Endothelial cell of umbilical vein (primary cell): ENCODE results near the gene SLC30A7. TPM values are rescaled to one million over a fixed set of nuclear protein-coding genes. Genes with fewer than 3 reads are reported as not detected.

Experiments
- BruUV-seq: library from RNA; stranded (reverse); fragments of 400-500 nt; replicated peaks from 2 replicates; lab custom pipeline; 2021; lab: Mats Ljungman, UMichigan
- CTCF ChIA-PET: fragments of 300-600, 350-600 bp; sonication (Branson Sonifier 250); formaldehyde crosslinking; loops from one replicate; lab custom pipeline; 2021; ENCODE audit warnings: antibody characterized with exemption, inconsistent platforms; lab: Charles Lee
- POLR2A ChIA-PET: fragments of 300-600, 350-600 bp; sonication (Branson Sonifier 250); formaldehyde crosslinking; loops from one replicate; lab custom pipeline; 2021; ENCODE audit warnings: antibody characterized with exemption, inconsistent platforms; lab: Charles Lee
- DNase-seq: peaks from one replicate; pipeline ENCODE4 v3.0.0-alpha.2; 2011; ENCODE audit warnings: low read depth, low spot score
- FAIRE-seq: peaks from 2 replicates; lab custom pipeline; 2011; peaks lifted over from hg19 to GRCh38; lab: Jason Lieb, UNC
- H2AFZ ChIP-seq: 2 replicates; pipeline ENCODE4 v1.6.0; 2012; ENCODE audit warnings: low read depth, low read length, control low read depth, inconsistent platforms
- H3K27ac ChIP-seq: 2 replicates; pipeline ENCODE4 v1.5.1; 2011; ENCODE audit warnings: low read depth, mild to moderate bottlenecking, control low read depth, low read length, moderate library complexity; ENCODE audit not compliant: insufficient read depth
- H3K27me3 ChIP-seq, 2 experiments: 2 replicates each; pipeline versions ENCODE4 v1.6.0 to v1.6.1; 2011; ENCODE audit warnings: low read length in 2 of 2, mixed read lengths in 1 of 2; ENCODE audit not compliant: control insufficient read depth in 2 of 2, insufficient read depth in 2 of 2
- H3K36me3 ChIP-seq, 2 experiments: 2 replicates in 1 of 2; 3 replicates in 1 of 2; pipeline ENCODE4 v1.5.1; 2011; ENCODE audit warnings: low read length in 2 of 2, mild to moderate bottlenecking in 1 of 2, moderate library complexity in 1 of 2; ENCODE audit not compliant: control insufficient read depth in 2 of 2, insufficient read depth in 2 of 2; ENCODE audit errors: extremely low read depth in 1 of 2
- H3K4me1 ChIP-seq: 3 replicates; pipeline ENCODE4 v1.5.1; 2011; ENCODE audit warnings: mild to moderate bottlenecking, low read length; ENCODE audit not compliant: control insufficient read depth, insufficient read depth; ENCODE audit errors: extremely low read depth
- H3K4me2 ChIP-seq: 2 replicates; pipeline ENCODE4 v1.6.1; 2011; ENCODE audit warnings: low read length, control low read depth, mixed read lengths; ENCODE audit not compliant: insufficient read depth
- H3K4me3 ChIP-seq, 3 experiments: fragments of 200-600 bp in 1 of 3; sonication (generic), shearing (Covaris generic) in 1 of 3; replicated peaks in 1 of 3; 2 replicates each; pipeline ENCODE4 v1.5.1; 2011 to 2016; ENCODE audit warnings: control low read depth in 3 of 3, low read length in 3 of 3, mild to moderate bottlenecking in 2 of 3, inconsistent platforms in 1 of 3, low read depth in 1 of 3, moderate library complexity in 1 of 3; ENCODE audit not compliant: insufficient read depth in 1 of 3
- H3K79me2 ChIP-seq: 2 replicates; pipeline ENCODE4 v1.6.0; 2012; ENCODE audit warnings: low read length, inconsistent platforms; ENCODE audit not compliant: control insufficient read depth, insufficient read depth
- H3K9ac ChIP-seq: replicated peaks from 2 replicates; pipeline ENCODE3; 2011; ENCODE audit warnings: low read length, control low read depth; ENCODE audit not compliant: insufficient read depth; ENCODE audit errors: extremely low read depth
- H3K9me1 ChIP-seq: replicated peaks from 3 replicates; pipeline ENCODE4 v1.6.0; 2011; ENCODE audit warnings: mild to moderate bottlenecking, low read length; ENCODE audit not compliant: control insufficient read depth, insufficient read depth; ENCODE audit errors: extremely low read depth
- H3K9me3 ChIP-seq: replicated peaks from 2 replicates; pipeline ENCODE4 v1.5.1; 2012; ENCODE audit warnings: low read length, inconsistent platforms; ENCODE audit not compliant: control insufficient read depth, insufficient read depth
- H4K20me1 ChIP-seq: replicated peaks from 2 replicates; pipeline ENCODE3; 2011; ENCODE audit warnings: mild to moderate bottlenecking, low read length; ENCODE audit not compliant: control insufficient read depth, insufficient read depth; ENCODE audit errors: extremely low read depth
- EZH2 ChIP-seq: IDR thresholded peaks from 2 replicates; pipeline ENCODE4 v1.6.1; 2012; ENCODE audit warnings: borderline replicate concordance, low read depth, mild to moderate bottlenecking, moderate library complexity, low read length, inconsistent platforms; ENCODE audit not compliant: severe bottlenecking
- FOS ChIP-seq: IDR thresholded peaks from 2 replicates; pipeline ENCODE4 v1.6.1; 2011; ENCODE audit warnings: mild to moderate bottlenecking, low read length, moderate library complexity, borderline replicate concordance; ENCODE audit not compliant: insufficient read depth
- GATA2 ChIP-seq: IDR thresholded peaks from 2 replicates; pipeline ENCODE4 v1.7.0; 2011; ENCODE audit warnings: low read depth, mild to moderate bottlenecking, moderate library complexity, mixed read lengths, low read length; ENCODE audit not compliant: insufficient read length, insufficient read depth
- JUN ChIP-seq: IDR thresholded peaks from 2 replicates; pipeline ENCODE4 v1.6.1; 2011; ENCODE audit warnings: borderline replicate concordance, low read depth; ENCODE audit not compliant: insufficient read length, insufficient read depth
- MYC ChIP-seq: IDR thresholded peaks from one replicate; pipeline ENCODE4 v1.6.1; 2011; ENCODE audit warnings: mild to moderate bottlenecking, low read depth, low read length
- POLR2A ChIP-seq: IDR thresholded peaks from 2 replicates; pipeline ENCODE4 v1.6.1; 2012; ENCODE audit warnings: low read depth, mild to moderate bottlenecking, control low read depth, low read length
- POLR2AphosphoS5 ChIP-seq: IDR thresholded peaks from 2 replicates; pipeline ENCODE4 v1.6.1; 2012; ENCODE audit warnings: low read depth, mild to moderate bottlenecking, control low read depth, low read length, moderate library complexity; ENCODE audit not compliant: insufficient read depth
- dilution Hi-C: fragments of 300-500 bp; cut with MboI; formaldehyde crosslinking; loops from one replicate; pipeline ENCODE4 v1.15.0; 2019; ENCODE audit warnings: low sequenced_read_pairs; ENCODE audit not compliant: extremely low pct_ligation_motif_present
- intact Hi-C: fragments of 100-400 bp; cut with micrococcal nuclease; formaldehyde crosslinking; loops from one replicate; pipeline ENCODE4 v1.10.0; 2022
- polyA plus RNA-seq, 4 experiments: library from polyadenylated mRNA; depleted of rRNA in 3 of 4; stranded (reverse) in 3 of 4; unstranded in 1 of 4; fragments of >200 nt; gene quantifications; 2 replicates each; pipeline versions ENCODE4 v1.2.1 to v1.2.3, GENCODE V29; 2011 to 2012; ENCODE audit warnings: missing spikeins in 1 of 4
- total RNA-seq: library from RNA; stranded (reverse); gene quantifications from 2 replicates; pipeline ENCODE4 v1.2.3, GENCODE V29; 2021
- TF ChIP-seq, protein P1 (sequence below): IDR thresholded peaks from 2 replicates; pipeline ENCODE4 v1.6.1; 2011; ENCODE audit not compliant: insufficient read depth, insufficient read length
- TF ChIP-seq, protein P2 (sequence below), 2 donors: IDR thresholded peaks; 1 replicate in 1 of 2; 2 replicates in 1 of 2; pipeline ENCODE4 v1.5.1; 2011; ENCODE audit warnings: low read length in 2 of 2, mild to moderate bottlenecking in 2 of 2, moderate library complexity in 2 of 2, control low read depth in 1 of 2, inconsistent platforms in 1 of 2, low read depth in 1 of 2; ENCODE audit not compliant: insufficient read depth in 1 of 2; ENCODE audit errors: extremely low read depth in 1 of 2

SLC30A7 gene
- total and polyA plus RNA-seq, 2 donors (not counting 3 experiments of a cell fraction or from before 2014, with no cell fraction given), result 9.3 to 38.6 TPM

DNA sequence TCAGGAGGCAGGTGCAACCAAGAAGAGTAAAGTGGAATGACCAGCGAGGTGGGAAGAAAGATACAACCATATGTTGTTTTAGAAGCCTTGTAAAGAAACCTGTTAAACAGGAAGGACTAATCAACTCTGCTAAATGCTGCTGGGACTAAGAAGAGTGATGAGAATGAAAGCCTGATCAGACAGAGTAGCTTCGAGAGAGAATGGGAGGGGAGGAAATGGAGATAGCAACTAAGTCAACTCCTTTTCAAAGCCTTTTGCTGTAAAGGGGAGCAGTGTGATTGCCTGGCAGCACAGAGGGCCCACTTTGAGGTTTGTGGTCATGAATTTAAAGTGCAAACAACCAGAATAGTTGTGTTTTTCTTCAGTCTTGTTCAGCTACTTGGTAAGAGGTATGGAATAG, 31.4 kb downstream of the SLC30A7 start:
- BruUV-seq, result no TSS peak
- CTCF ChIA-PET, result no interaction called here
- peaks cover 0 to 8% of the 10 kb centered on the region in 2 experiments for H3K36me3 ChIP-seq

More for the DNA sequence above, 31.4 kb downstream of the SLC30A7 start:
- FAIRE-seq, result no peak
- no peak for DNase-seq
- Histone ChIP-seq H3K9me3 (no peaks in the 10 kb centered on the region), H3K4me1 (peaks cover 9% of the 10 kb centered on the region), H3K4me2 (no peak overlapping the region), H3K27me3 (no peaks in the 10 kb centered on the region), H2AFZ (no peak overlapping the region), H3K79me2 (peaks cover 4% of the 10 kb centered on the region), H3K4me3 (no peak overlapping the region), H3K27ac (no peak overlapping the region), H3K9me1 (no peaks in the 10 kb centered on the region), H3K9ac (no peak overlapping the region), H4K20me1 (no peaks in the 10 kb centered on the region)
- dilution Hi-C loops, result no loop called here
- TF ChIP-seq MYC, result no peak
- no peak for TF ChIP-seq FOS
- TF ChIP-seq, protein P1, sequence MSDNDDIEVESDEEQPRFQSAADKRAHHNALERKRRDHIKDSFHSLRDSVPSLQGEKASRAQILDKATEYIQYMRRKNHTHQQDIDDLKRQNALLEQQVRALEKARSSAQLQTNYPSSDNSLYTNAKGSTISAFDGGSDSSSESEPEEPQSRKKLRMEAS, result no peak
- no peak for TF ChIP-seq POLR2A
- no peak for TF ChIP-seq EZH2
- TF ChIP-seq, protein P2, sequence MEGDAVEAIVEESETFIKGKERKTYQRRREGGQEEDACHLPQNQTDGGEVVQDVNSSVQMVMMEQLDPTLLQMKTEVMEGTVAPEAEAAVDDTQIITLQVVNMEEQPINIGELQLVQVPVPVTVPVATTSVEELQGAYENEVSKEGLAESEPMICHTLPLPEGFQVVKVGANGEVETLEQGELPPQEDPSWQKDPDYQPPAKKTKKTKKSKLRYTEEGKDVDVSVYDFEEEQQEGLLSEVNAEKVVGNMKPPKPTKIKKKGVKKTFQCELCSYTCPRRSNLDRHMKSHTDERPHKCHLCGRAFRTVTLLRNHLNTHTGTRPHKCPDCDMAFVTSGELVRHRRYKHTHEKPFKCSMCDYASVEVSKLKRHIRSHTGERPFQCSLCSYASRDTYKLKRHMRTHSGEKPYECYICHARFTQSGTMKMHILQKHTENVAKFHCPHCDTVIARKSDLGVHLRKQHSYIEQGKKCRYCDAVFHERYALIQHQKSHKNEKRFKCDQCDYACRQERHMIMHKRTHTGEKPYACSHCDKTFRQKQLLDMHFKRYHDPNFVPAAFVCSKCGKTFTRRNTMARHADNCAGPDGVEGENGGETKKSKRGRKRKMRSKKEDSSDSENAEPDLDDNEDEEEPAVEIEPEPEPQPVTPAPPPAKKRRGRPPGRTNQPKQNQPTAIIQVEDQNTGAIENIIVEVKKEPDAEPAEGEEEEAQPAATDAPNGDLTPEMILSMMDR (IDR thresholded peaks at IDR 0.05; ENCODE audit: extremely low read depth in 1 of 2, insufficient read depth in 1 of 2, low read depth in 1 of 2, low read length in 2 of 2), result no peak
- TF ChIP-seq POLR2AphosphoS5, result no peak
- no peak for TF ChIP-seq JUN
- TF ChIP-seq GATA2, result no peak
- intact Hi-C loops, result no loop called here
- POLR2A ChIA-PET, result no interaction called here
